Activated CD4-positive, alpha-beta T cell treated with anti-CD3 and anti-CD28 coated beads, Interleukin-2, amount 10 ng/mL, durations not matched to agents 24 days and 14 days (primary cell): ENCODE results near the gene C11orf86. TPM values are rescaled to one million over a fixed set of nuclear protein-coding genes. Genes with fewer than 3 reads are reported as not detected.
"Not testable (repeated sequence)": the region's sequence is repeated elsewhere in the genome, so short reads cannot be mapped to it uniquely, and the experiment has no call there.

ENCODE experiments used
- DNase-seq: peaks from one replicate; pipeline ENCODE4 v3.0.0; 2022
- H3K27ac Mint-ChIP-seq: one replicate; pipeline ENCODE4 v1.8.0; 2022; ENCODE audit warnings: mild to moderate bottlenecking, mixed read lengths
- H3K27me3 Mint-ChIP-seq: one replicate; pipeline ENCODE4 v1.8.0; 2022; ENCODE audit warnings: mixed read lengths
- H3K36me3 Mint-ChIP-seq: one replicate; pipeline ENCODE4 v1.8.0; 2022; ENCODE audit warnings: low read depth, mild to moderate bottlenecking, mixed read lengths
- H3K4me1 Mint-ChIP-seq: one replicate; pipeline ENCODE4 v1.8.0; 2021; ENCODE audit warnings: mixed read lengths
- H3K4me3 Mint-ChIP-seq: one replicate; pipeline ENCODE4 v1.8.0; 2022; ENCODE audit warnings: mild to moderate bottlenecking, moderate library complexity, mixed read lengths
- H3K9me3 Mint-ChIP-seq: one replicate; pipeline ENCODE4 v1.8.0; 2021; ENCODE audit warnings: mixed read lengths
- intact Hi-C: fragments of 100-400 bp; cut with micrococcal nuclease; formaldehyde crosslinking; loops from one replicate; pipeline ENCODE4 v1.15.1; 2023
- total RNA-seq: library from RNA; stranded (reverse); gene quantifications from 2 replicates; pipeline ENCODE4 v1.2.3, GENCODE V29; 2022

The C11orf86 gene
- total RNA-seq, 1 donor from 2014 or later, result not detected

DNA sequence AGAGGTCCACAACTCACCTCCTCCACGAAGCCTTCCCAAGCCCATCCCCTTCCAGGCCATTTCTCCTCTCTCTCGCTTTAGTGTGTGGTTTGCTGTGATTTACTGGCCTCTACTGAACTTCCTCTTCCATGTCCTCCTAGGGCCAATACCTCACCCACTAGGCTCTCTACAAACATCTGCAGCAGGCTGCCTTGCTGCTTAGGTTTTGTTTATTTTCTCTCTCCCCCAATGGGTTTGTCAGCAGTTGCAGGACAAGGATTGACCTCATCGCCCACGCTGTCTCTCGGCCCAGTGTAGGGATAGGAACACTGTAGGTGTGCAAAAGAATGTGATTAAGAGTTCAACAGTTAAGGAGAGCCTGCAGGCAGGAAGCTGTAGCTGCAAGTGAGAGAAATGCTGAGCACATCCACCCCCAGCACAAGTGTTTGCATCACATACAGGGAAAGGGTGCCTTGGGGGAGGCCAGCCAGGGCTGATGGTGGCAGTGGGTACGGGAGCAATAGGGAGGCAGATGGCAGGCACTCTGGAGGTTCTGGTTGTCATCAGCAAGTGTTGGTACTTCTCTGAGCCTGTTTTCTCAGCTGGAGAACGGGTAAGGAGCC lies 18.3 kb upstream of the C11orf86 start:
- Mint-ChIP-seq H3K9me3 (no peaks in the 10 kb centered on the region), H3K27ac (peak overlapping the region; percentile 23), H3K27me3 (no peaks in the 10 kb centered on the region), H3K4me3 (peak overlapping the region; percentile 82), H3K36me3 (no peaks in the 10 kb centered on the region), H3K4me1 (peaks cover 20% of the 10 kb centered on the region)
- peak; percentile 63 for DNase-seq
- intact Hi-C loops, result loop anchor here (5.0 to 10.0 kb wide), 4 partner anchors 66 to 609 kb away; partner anchors contain the start of genes AIP, B4GAT1, BRMS1 and SYT12

DNA sequence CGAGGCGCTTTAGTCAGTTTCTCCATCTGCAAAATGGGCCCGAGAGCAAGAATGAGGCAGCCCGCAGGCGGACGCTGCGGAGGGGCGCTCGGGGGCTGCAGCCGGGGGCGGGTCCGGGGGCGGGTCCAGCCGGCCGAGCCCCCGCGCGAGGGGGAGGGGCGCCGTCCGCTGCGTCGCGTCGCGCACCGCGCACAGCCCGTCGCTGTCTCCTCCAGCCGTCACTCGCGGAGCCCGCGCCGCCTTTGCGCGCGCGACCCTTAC lies 17.2 kb upstream of the C11orf86 start:
- Mint-ChIP-seq H3K36me3 (no peaks in the 10 kb centered on the region), H3K9me3 (no peaks in the 10 kb centered on the region), H3K27ac (peak overlapping the region; percentile 94), H3K4me1 (peaks cover 20% of the 10 kb centered on the region), H3K4me3 (peak overlapping the region; percentile 85), H3K27me3 (no peaks in the 10 kb centered on the region)
- intact Hi-C loops, result loop anchor here (5.0 to 10.0 kb wide), 4 partner anchors 64 to 611 kb away; partner anchors contain the start of genes AIP, B4GAT1, BRMS1 and SYT12
- no peak for DNase-seq

DNA sequence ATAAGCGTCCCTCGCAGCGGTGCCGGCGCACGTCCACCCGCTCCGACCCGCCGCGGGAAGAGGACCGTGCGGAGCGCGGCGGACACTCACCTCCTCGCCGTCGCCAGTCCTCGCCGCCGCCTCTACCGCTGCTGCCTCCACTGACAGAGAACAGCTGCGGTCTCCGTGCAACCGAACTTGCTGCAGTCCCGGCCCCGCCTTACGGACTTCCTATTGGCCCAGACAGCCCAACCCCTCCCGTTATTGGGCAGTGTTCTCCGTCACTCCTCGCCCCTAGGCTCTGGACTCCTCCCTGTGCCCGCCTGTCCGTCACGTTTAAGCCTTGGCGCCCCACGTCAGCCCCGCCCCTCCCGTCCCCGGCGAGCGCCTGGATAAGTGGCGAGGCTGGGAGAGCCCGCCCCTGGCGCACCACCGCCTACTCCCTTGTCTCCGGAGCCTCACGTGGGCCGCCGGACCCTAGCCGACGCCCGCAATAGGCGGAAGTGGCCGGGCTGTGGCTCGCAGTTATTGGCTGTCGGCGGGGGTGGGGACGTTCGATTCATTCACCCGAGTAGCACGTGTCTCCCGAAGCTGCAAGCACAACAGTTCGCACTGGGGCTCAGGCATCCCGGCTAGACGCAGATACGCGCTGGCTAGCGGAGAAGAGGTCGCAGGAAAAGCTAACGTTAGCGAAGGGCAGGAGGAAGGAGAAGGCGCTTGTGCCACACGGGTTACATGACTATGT lies 16.7 kb upstream of the C11orf86 start, which contains the start of gene PC:
Gene PC, minus strand, starts transcription at position 152 of the 724 bp plus-strand sequence. CDS start 86,224 bp downstream, outside the sequence.
- Mint-ChIP-seq H3K27ac (peak within 1 kb of the TSS; percentile 94), H3K36me3 (no peaks in the 10 kb centered on the region), H3K4me3 (peak within 1 kb of the TSS; percentile 85), H3K27me3 (no peaks in the 10 kb centered on the region), H3K4me1 (peaks cover 20% of the 10 kb centered on the region), H3K9me3 (no peaks in the 10 kb centered on the region)
- peak; percentile 99 for DNase-seq
- intact Hi-C loops, result loop anchor here (5.0 to 10.0 kb wide), 4 partner anchors 64 to 611 kb away; partner anchors contain the start of genes AIP, B4GAT1, BRMS1 and SYT12

DNA sequence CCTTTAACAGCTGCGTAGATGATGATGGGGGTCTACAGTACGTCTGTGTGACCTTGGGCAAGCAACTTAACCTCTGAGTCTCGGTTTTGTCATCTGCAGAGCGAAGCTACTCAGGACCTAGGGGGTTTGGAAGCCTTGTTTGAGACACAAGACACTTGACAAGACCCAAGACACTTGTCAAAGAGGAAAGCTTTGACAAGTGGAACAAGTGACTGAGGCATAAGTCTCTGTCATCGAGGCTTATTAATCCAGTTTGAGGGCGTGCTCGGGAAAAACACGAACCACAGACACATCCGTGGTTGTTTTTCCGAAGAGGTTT lies 16.2 kb upstream of the C11orf86 start:
- Mint-ChIP-seq H3K27ac (peak overlapping the region; percentile 94), H3K9me3 (no peaks in the 10 kb centered on the region), H3K36me3 (no peaks in the 10 kb centered on the region), H3K4me3 (peak overlapping the region; percentile 85), H3K27me3 (no peaks in the 10 kb centered on the region), H3K4me1 (peaks cover 20% of the 10 kb centered on the region)
- intact Hi-C loops, result loop anchor here (5.0 to 10.0 kb wide), 4 partner anchors 63 to 612 kb away; partner anchors contain the start of genes AIP, B4GAT1, BRMS1 and SYT12
- no peak for DNase-seq

DNA sequence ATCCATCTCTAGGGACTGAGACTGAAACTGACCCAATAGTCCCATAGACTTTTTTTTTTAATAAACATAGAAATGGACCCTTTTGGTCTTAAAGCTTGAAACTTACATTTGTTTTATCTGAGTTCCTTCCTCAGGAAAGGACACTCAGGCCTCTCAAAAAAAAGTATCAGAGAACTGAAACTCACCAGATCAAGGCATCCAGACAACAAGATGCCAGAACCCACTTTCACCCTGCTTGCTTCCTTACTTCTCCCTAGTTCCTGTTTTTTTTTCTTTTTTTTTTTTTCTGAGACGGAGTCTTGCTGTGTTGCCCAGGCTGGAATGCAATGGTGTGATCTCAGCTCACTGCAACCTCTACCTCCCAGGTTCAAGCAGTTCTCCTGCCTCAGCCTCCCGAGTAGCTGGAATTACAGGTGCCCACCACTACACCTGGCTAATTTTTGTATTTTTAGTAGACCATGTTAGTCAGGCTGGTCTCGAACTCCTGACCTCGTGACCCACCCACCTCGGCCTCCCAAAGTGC lies 13.4 kb upstream of the C11orf86 start:
- H3K27ac Mint-ChIP-seq, H3K27me3 Mint-ChIP-seq, H3K9me3 Mint-ChIP-seq, H3K36me3 Mint-ChIP-seq, DNase-seq, H3K4me3 Mint-ChIP-seq, intact Hi-C loops: not testable (repeated sequence)
- peaks cover 20% of the 10 kb centered on the region for H3K4me1 Mint-ChIP-seq

DNA sequence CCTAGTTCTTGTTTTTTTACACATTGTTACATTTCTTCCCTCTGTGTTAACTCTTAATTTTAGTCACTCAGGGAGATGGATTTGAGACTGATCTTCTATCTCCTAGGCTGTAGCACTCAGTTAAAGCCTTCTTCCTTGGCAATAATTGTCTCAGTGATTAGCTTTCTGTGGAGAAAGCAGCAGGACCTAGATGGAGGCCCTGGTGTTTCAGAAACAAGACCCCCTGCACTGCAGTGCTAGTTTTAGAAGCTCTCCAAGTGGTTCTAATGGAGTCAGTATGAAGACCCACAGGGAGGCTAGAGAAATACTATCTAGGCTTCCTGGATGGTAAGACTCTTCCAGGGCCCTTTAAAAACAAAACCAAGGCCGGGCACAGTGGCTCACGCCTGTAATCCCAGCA lies 12.9 kb upstream of the C11orf86 start:
- H3K36me3 Mint-ChIP-seq, result no peaks in the 10 kb centered on the region
- H3K4me1 Mint-ChIP-seq, result peaks cover 17% of the 10 kb centered on the region
- H3K9me3 Mint-ChIP-seq, result no peaks in the 10 kb centered on the region
- no peak overlapping the region for H3K27ac Mint-ChIP-seq
- no peak for DNase-seq
- no peaks in the 10 kb centered on the region for H3K27me3 Mint-ChIP-seq
- intact Hi-C loops, result no loop called here
- no peak overlapping the region for H3K4me3 Mint-ChIP-seq

DNA sequence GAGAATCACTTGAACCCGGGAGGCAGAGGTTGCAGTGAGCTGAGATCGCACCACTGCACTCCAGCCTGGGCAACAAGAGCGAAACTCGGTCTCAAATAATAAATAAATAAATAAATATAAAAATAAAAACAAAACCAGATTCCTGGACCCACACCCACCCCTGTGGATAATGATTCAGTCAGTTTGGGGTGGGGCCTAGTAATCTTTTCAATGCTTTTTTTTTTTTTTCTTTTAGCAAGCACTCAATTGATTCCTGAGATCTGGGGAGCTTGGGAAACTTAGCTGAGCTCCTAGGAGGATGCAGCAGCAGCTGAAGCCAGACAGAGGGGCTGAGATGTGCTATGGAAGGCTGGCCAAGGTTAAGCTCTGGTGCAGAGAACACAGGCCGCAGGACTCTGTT lies 12.3 kb upstream of the C11orf86 start:
- intact Hi-C loops, result no loop called here
- Mint-ChIP-seq H3K9me3 (no peaks in the 10 kb centered on the region), H3K4me3 (no peak overlapping the region), H3K27me3 (no peaks in the 10 kb centered on the region), H3K36me3 (no peaks in the 10 kb centered on the region), H3K27ac (no peak overlapping the region), H3K4me1 (peaks cover 17% of the 10 kb centered on the region)
- no peak for DNase-seq

DNA sequence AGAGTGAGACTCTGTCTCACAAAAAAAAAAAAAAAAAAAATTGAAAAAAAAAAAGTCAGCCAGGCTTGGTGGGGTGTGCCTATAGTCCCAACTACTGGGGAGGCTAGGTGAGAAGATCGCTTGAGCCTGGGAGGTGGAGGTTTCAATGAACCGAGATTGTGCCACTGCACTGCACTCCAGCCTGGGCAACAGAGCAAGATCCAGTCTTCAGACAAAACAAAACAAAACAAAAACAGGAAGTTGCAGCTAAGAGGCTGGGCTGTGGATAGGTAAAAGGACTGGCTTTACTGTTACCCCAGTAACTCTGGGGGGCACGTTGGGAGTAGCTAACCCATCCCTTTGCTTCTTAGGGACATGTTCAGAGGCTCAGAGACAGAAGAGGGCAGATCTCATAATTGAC lies 10.6 kb upstream of the C11orf86 start:
- intact Hi-C loops, result no loop called here
- H3K9me3 Mint-ChIP-seq, result no peaks in the 10 kb centered on the region
- no peak for DNase-seq
- H3K36me3 Mint-ChIP-seq, result no peaks in the 10 kb centered on the region
- no peaks in the 10 kb centered on the region for H3K27me3 Mint-ChIP-seq
- no peak overlapping the region for H3K27ac Mint-ChIP-seq
- H3K4me3 Mint-ChIP-seq, result no peak overlapping the region
- H3K4me1 Mint-ChIP-seq, result peaks cover 13% of the 10 kb centered on the region

DNA sequence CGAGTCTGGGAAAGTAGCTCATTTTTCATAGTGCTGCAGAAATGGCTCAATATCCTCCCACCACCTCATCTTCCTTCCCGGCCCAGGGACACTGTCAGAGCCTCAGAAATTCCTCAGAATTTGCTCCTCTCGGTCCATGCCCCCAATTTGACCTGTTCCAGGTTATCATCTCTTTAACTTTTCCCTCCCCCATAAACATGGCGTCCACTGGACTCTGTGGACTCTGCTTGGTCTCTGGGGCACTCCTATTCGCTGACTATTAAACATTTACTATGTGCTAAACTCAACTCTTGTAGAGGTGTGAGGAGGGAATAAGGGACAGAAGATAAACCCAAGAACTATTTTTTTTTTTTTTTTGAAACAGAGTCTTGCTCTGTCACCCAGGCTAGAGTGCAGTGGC lies 8.8 kb upstream of the C11orf86 start:
- H3K4me1 Mint-ChIP-seq, result peaks cover 21% of the 10 kb centered on the region
- no peaks in the 10 kb centered on the region for H3K36me3 Mint-ChIP-seq
- intact Hi-C loops, result no loop called here
- no peaks in the 10 kb centered on the region for H3K27me3 Mint-ChIP-seq
- no peaks in the 10 kb centered on the region for H3K9me3 Mint-ChIP-seq
- no peak for DNase-seq
- H3K4me3 Mint-ChIP-seq, result no peak overlapping the region
- no peak overlapping the region for H3K27ac Mint-ChIP-seq

DNA sequence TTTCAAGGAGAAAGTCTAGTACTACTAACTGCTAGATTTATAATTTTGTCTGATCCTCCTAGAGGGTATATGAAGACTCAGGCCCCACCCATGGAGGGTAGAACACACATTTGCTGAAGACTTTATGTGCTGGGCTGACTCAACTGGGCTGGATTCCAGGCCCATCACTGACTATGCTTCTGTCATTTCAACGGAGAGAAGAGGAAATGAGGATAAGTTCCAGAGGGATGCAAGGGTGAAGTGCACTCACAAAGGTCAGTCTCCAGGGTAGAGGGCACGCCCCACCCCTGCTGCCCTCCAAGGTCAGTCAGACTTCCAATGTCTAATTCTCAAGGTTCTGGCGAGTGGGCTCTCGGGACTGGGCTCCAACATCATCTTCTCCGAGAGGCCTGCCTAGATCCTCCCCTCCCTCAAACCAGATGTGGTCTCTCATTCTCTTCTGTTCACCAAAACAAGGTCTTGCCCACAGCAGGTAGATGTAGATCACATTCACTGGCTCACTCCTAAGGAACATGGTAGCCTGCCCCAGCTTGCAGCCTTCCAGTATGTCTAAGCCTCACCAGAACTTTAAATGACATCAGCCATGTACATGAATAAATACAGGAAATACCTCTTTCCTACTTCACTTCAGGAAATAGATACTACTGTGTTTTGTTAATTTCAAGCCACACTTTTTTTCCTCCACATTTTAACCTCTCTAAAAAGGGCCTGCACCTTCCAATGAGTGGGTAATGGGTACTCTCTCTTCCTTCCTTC lies 7.3 kb upstream of the C11orf86 start:
- no peak overlapping the region for H3K27ac Mint-ChIP-seq

DNA sequence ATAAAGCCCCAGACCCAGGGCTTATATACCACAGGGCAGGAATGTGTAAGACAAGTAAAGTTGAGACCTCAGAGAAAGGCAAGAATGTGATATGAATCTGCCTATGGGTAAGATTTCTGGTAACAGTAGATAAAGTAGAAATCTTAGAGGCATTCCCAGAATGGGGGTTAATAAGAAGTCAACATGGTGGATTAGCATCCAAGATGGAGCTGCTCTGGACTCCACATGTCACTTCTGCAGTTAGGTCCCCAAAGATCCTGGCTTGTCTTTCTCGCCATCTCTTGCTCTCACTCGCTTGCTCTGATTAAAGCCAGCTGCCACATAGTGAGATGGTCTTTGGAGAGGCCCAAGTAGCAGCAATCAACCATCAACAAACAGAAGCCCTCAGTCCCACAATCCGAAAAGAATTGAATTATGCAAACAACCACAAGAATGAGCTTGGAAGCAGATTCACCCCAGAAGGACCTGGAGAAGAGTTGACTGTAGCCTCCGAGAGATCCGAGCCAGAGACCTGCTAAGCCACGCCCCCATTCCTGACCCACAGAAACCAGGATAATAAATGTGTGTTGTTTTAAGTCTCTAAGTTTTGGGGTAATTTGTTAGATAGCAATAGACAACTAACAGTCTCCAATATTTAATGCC lies 5.4 kb upstream of the C11orf86 start:
- Mint-ChIP-seq H3K27me3 (peaks cover 2% of the 10 kb centered on the region), H3K9me3 (no peaks in the 10 kb centered on the region), H3K4me3 (no peak overlapping the region), H3K27ac (no peak overlapping the region), H3K4me1 (peaks cover 20% of the 10 kb centered on the region), H3K36me3 (no peaks in the 10 kb centered on the region)
- intact Hi-C loops, result loop anchor here (10.0 kb wide), 1 partner anchor 85 kb away; no protein-coding TSS in a partner anchor
- no peak for DNase-seq

More for the DNA sequence above, 7.3 kb upstream of the C11orf86 start:
- Mint-ChIP-seq H3K9me3 (no peaks in the 10 kb centered on the region), H3K36me3 (no peaks in the 10 kb centered on the region), H3K4me1 (peaks cover 22% of the 10 kb centered on the region), H3K27me3 (peaks cover 2% of the 10 kb centered on the region), H3K4me3 (no peak overlapping the region)
- DNase-seq, result no peak
- intact Hi-C loops, result no loop called here

DNA sequence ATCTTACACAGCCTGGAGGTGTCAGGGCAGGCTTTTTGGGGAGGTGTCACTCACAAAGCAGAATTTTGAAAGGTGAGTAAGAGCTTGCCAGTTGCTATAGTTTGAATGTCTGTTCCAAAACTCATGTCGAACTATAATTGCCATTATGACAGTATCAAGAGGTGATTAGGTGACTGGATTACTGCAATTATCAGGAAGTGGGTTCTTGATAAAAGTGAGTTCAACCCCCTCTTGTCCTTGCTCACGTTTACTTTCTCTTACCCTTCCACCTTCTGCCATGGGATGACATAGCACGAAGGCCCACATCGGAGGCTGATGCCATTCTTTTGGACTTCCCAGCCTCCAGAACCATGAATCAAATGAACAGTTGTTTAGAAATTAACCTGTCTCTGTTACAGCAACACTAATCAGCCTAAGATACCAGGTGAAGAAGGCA lies 4.7 kb upstream of the C11orf86 start:
- no peaks in the 10 kb centered on the region for H3K9me3 Mint-ChIP-seq
- no peaks in the 10 kb centered on the region for H3K36me3 Mint-ChIP-seq
- no peak for DNase-seq
- H3K27ac Mint-ChIP-seq, result peak overlapping the region; percentile 1
- H3K4me1 Mint-ChIP-seq, result peaks cover 20% of the 10 kb centered on the region
- intact Hi-C loops, result loop anchor here (10.0 kb wide), 1 partner anchor 86 kb away; no protein-coding TSS in a partner anchor
- H3K27me3 Mint-ChIP-seq, result peaks cover 2% of the 10 kb centered on the region
- H3K4me3 Mint-ChIP-seq, result no peak overlapping the region

DNA sequence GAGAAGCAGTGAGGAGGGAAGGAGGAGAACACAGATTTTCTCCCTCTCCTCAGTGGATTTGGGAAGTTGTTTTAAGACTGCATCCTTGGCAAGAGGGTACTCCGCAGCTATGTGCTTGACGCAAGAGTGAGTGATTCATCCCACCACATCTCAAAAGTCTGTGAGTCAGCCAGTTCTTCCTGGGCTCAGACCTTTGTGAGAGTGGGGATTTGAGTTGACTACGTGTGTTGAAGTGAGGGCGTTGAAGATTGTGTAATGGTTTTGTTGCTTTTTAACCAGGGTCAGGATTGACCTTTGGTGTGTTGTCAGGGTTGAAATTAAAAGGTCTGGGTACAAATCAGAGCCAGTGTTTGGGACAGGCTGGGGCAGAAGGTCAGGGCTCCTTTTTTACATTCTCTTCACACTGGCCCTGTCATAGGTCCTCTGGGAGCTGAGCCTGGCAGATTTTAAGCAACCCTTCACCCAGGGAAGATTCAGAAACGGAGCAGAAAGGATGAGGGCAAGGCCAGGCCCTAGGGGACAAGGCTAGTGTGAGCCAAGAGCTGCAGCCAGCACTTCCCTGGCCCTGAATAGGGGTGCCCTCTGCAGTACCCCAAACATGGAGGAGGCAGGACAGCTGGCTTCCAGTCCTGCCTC lies 4.2 kb upstream of the C11orf86 start:
- Mint-ChIP-seq H3K27me3 (peaks cover 2% of the 10 kb centered on the region), H3K4me3 (peak overlapping the region; percentile 0), H3K4me1 (peaks cover 20% of the 10 kb centered on the region), H3K27ac (peak overlapping the region; percentile 1), H3K9me3 (no peaks in the 10 kb centered on the region), H3K36me3 (no peaks in the 10 kb centered on the region)
- DNase-seq, result peak; percentile 65
- intact Hi-C loops, result loop anchor here (10.0 kb wide), 1 partner anchor 86 kb away; no protein-coding TSS in a partner anchor
